HG02938 (cell line): ENCODE results near the gene TRIM14.

Source experiments
- ATAC-seq: cut with Tn5 transposase; IDR thresholded peaks from one replicate; pipeline ENCODE4 v1.9.1; 2021; ENCODE audit warnings: mild to moderate bottlenecking, moderate library complexity; ENCODE audit not compliant: unreplicated experiment

The TRIM14 gene, protein sequence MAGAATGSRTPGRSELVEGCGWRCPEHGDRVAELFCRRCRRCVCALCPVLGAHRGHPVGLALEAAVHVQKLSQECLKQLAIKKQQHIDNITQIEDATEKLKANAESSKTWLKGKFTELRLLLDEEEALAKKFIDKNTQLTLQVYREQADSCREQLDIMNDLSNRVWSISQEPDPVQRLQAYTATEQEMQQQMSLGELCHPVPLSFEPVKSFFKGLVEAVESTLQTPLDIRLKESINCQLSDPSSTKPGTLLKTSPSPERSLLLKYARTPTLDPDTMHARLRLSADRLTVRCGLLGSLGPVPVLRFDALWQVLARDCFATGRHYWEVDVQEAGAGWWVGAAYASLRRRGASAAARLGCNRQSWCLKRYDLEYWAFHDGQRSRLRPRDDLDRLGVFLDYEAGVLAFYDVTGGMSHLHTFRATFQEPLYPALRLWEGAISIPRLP

DNA sequence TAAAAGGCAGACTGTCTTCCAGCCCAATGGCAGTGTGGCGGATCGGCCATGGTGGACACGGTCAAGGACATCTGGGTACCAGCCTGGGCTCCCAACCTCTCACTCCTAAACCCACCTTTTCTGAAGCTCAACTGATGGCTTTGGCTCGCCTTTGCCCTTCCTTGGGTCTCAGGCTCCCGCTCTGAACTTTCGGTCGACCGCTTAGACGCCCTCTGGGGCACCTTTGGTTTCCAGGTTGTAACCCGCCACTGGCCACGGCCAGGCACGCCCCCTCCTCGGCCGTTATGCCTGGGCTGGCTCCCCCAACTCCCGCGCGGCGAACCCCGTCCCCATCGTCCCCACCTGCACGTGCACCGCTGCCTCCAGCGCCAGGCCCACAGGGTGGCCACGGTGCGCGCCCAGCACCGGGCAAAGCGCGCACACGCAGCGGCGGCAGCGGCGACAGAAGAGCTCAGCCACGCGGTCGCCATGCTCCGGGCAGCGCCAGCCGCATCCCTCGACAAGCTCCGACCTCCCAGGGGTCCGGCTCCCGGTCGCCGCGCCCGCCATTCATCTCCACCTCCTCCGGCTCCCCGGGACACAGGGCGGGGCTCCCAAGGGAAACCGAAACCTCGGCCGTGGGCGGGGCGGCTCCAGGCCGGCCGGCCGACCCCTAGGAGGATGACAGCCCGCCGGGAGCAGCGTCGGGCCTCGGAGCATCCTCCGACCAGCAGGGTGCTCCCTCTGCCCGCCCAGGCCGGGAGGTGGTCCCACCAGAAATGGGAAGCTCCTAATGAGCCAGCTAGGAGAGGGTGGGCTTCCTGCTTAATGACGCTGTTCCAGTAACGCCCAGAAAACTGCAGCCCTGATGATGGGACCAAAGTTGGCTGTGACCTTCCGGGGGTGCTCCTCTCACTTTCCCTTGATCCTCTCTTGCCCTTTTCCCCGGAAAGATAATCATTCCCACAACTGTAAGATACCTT is at the start of gene TRIM14:
TSS of gene TRIM14 (minus strand) at position 583 of the 962 bp plus-strand sequence. CDS start at position 549, 34 bp downstream.
- ATAC-seq = peak; percentile 41

DNA sequence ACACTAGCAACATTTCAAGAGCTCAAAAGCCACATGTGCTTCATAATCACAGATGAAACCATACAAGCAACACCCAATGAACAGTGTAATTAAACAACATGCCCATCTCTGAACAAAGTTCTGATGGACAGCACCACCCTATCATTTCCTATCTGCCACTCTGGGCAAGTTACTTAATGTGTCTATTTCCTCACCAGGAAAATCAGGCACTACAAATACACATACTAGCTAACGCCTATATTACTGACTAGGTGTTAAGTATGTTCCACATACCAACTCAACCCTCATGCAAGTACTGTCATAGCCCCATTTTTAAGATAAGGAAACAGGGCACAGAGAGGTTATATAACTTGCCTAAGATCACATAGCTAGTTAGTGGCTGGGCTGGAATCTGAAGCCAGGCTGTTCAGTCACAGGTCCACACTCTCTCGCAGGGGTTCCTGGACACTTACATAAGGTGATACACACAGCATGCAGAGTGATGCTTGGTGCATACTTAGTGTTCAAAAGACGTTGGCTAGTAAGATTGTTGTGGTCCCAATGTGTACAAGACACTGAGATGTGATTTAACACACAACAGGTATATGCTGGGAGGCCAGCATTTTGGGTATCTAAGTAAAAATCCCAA is 49.2 kb upstream of the TRIM14 start:
- ATAC-seq = no peak

GRCh38 chr9:98164912-98165311 is 45.9 kb upstream of the TRIM14 start:
- ATAC-seq = no peak

GRCh38 chr9:98162613-98163012 is 43.6 kb upstream of the TRIM14 start:
- no peak for ATAC-seq

GRCh38 chr9:98161851-98162250 is 42.8 kb upstream of the TRIM14 start:
- ATAC-seq = no peak

GRCh38 chr9:98159790-98160189 is 40.8 kb upstream of the TRIM14 start:
- no peak for ATAC-seq

DNA sequence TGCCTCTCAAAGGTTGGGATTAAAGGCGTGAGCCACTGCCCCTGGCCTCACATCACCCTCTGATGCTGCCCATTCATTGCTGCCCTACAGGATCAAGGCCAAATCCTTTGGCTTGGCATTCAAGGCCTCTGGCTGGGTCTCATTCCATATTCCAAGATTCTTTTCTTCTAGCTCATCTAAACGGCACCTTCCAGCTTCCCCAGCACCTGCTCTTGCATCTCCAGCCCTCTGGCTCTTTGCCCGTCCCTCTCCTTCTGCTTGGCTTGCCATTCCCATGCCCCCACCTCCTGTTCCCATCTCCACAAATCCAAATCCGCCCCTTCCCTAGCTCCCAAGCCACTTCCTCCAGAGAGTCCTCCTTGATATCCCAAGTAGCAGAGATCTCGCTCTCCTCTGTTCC is 40.3 kb upstream of the TRIM14 start:
- no peak for ATAC-seq

DNA sequence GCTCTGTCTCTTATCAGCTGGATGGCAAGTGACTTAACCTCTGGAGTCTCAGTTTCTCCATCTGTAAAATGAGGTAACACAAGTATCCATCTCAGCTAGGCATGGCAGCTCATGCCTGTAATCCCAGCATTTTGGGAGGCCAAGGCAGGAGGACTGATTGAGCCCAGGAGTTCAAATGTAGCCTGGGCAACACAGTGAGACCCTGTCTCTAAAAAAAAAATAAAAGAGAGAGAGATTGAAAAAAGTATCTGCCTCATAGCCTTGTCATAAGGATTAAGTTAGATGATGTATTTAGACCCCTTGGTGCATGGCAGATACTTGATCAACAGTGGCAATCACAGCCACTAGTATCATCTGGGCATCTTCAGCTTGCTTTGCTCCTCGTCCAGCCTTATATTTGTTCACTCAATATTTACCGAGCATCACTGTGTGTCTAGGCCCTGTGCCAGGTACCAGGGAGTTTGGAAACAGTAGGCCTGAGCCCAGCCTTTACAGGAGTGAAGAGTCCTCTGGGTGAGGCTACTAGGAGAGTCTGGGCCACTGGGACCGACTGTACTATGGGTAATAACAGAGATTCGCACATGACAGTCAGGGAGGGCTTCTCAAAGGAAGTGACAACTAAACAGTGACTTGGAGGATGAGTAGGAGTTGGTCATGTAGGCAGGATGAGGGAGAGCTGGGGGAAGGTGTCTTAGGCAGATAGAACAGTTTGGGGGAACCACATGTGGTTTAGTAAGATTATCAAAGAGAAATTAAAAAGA is 39.2 kb upstream of the TRIM14 start:
- no peak for ATAC-seq

- no peak for ATAC-seq
Observed at GRCh38 chr9:98157372-98157771, 38.4 kb upstream of the TRIM14 start.

- no peak for ATAC-seq
Observed at GRCh38 chr9:98154678-98155077, 35.7 kb upstream of the TRIM14 start.

DNA sequence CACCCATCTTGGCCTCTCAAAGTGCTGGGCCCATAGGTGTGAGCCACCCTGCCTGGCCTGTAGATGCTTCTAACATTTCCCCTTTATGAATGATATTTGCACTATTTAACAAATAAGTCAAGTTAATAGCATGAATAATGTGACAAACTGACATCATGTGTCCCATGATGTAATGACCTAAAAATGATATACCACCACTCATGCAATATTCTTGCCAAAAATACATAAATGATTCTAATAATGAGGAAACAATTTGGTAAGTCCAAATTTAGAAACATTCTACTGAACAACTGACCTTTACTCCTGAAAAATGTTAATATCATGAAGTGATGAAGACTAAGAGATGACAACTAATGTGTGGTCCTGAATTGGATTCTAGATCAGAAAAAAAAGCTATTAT is 33.5 kb upstream of the TRIM14 start:
- ATAC-seq = no peak

DNA sequence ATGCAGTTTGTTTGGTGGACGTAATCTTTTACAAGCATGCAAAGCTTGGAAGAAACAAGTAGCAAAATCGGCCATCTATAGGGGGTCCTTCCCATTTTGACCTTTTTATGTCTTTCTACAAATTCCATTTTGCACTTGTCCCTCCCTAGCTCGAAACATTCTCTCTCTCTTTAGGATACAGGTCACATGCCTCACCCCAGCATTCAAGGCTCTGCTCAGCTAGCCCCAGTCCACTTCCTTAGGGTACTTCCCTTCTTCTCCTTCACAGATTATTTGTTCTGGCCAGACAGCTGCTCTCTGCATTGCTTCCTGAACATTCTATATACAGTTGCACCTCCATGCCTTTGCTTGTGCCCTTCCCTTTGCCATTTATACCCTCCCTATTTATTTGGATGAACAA is 31.7 kb upstream of the TRIM14 start:
- ATAC-seq = no peak

DNA sequence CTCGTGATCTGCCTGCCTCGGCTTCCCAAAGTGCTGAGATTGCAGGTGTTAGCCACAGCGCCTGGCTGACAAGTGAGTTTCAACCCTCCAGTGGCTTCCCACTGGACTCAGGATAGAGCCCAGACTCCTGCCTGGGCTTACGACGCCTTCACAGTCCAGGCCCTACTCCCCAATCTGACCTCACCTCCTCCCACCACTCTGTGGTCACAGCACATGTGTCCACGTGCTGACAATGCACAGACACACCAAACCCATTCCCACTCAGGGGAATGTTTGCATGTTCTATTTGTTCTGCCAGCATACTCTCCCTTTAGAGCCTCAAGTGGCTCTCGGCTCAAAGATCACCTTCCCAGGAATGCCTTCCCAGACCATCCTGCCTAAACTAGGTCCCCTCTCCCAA is 31.1 kb upstream of the TRIM14 start:
- ATAC-seq = no peak

- no peak for ATAC-seq
Observed at GRCh38 chr9:98149422-98149821, 30.4 kb upstream of the TRIM14 start.

GRCh38 chr9:98148486-98148885 is 29.5 kb upstream of the TRIM14 start:
- no peak for ATAC-seq

- ATAC-seq = no peak
Observed at GRCh38 chr9:98147582-98147981, 28.6 kb upstream of the TRIM14 start.

DNA sequence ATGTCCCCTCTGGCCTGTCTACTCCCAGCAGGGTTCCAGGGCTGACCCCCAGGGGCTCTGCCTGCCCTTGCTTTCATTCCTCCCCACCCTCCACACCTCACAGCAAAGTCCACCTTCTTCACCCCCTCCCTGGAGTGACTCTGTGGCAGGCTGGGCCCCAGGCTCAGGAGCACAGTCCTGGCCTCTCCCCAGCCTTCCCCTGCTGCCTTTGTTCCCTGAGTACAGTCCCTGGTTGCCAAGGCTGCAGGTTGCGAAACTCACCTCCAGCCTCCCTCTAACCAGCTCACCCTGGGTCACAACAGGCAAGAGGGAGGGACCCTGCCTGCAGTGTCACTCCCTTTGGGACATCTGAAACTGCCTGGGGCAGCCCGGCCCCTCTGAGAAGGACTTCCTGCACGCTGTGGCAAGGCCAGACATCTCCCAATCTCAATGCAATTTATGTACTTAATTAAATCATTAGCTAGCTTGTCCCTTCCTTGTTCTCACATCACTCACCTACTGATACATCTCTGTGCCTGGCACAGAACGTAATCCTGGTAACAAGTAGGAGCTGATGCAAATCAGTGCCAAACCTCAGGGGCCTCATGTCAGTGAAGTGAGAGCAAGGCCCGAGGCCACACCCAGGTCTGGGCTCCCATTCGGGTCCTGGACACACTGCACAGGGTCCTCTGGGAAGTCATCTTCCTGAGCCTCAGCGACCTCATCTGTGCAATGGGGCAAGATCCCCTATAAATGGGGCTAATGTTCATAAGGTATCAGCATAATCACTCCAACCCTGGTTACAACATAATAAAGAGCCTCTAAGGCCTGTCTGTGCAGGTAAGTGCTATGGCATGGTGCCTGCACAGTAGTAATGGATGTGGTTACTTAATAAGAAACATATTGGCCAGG is 27.3 kb upstream of the TRIM14 start:
- ATAC-seq = no peak

GRCh38 chr9:98144631-98145030 is 25.6 kb upstream of the TRIM14 start:
- ATAC-seq = no peak

DNA sequence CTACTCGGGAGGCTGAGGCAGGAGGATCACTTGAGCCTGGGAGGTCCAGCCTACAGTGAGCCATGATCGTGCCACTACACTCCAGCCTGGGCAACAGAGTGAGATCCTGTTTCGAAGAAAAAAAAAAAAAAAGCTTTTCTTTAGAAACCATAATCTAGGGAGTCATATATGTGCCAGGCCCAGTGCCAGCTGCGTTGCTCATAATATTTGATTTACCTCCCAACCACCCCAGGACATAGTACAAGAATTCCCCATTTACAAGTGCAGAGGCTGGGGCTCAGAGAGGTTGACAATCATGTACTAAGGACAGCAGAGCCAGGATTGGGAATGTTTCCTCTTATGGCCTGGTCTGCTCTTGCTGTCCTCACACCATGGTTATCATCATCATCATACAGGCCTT is 25.1 kb upstream of the TRIM14 start:
- no peak for ATAC-seq
